ENCODE results near the gene FHAD1. TPM values are rescaled to one million over a fixed set of nuclear protein-coding genes. Genes with fewer than 3 reads are reported as not detected.
A peak's percentile ranks its signal among the peaks of the same experiment; 100 is the strongest.

FHAD1 gene
- total RNA-seq, 2 experiments from 2014 or later = not detected

GRCh38 chr1:15412175-15412800, 165.3 kb downstream of the FHAD1 start:
- DNase-seq (peak in 7 of 14 experiments; percentile 17 to 80 (median 57)), ATAC-seq (ENCODE audit: poor library complexity) (peak; percentile 11)
- H3K27me3 ChIP-seq (ENCODE audit: control insufficient read depth in 1 of 2, insufficient read depth in 2 of 2, low read length in 2 of 2) = no peaks in the 10 kb centered on the region
- peaks cover 11% of the 10 kb centered on the region for H3K36me3 ChIP-seq (ENCODE audit: insufficient read depth, low read length)
- peaks cover 8% of the 10 kb centered on the region for H3K36me3 Mint-ChIP-seq (ENCODE audit: low read depth)
- ChIA-PET CTCF (interaction anchor here (1.5 to 1.9 kb wide), 2 partner anchors 19 to 89 kb away, joined by 5 to 9 read pairs; no protein-coding TSS in a partner anchor), POLR2A (interaction anchor here (1.2 kb wide), 1 partner anchor 82 kb away, joined by 3 read pairs; no protein-coding TSS in a partner anchor)
- H3K4me3 ChIP-seq (ENCODE audit: low read length) = peak overlapping the region; percentile 94
- H3K9me3 Mint-ChIP-seq = no peaks in the 10 kb centered on the region
- peak overlapping the region; percentile 85 for H3K27ac Mint-ChIP-seq
- H3K4me3 Mint-ChIP-seq = peak overlapping the region; percentile 97
- peaks cover 79% of the 10 kb centered on the region for H3K4me1 ChIP-seq (ENCODE audit: insufficient read depth, low read length)
- no peaks in the 10 kb centered on the region for H3K9me3 ChIP-seq (ENCODE audit: control insufficient read depth in 1 of 2, insufficient read depth in 1 of 2, low read length in 2 of 2)
- peak overlapping the region in 1 of 2 donors; percentile 60 for H3K27ac ChIP-seq (ENCODE audit: low read depth in 1 of 2, low read length in 2 of 2)
- intact Hi-C loops (cut with DNase I, micrococcal nuclease) = loop anchor here in 1 of 2 experiments (10.0 kb wide), 1 partner anchor 1643 kb away; the partner anchor contains the start of gene SDHB
- TF ChIP-seq CTCF (IDR thresholded peaks at IDR 0.05) = no peak
- peaks cover 61% of the 10 kb centered on the region for H3K4me1 Mint-ChIP-seq (ENCODE audit: low read depth)
- H3K27me3 Mint-ChIP-seq = no peaks in the 10 kb centered on the region

- intact Hi-C loops (cut with DNase I, micrococcal nuclease) = loop anchor here in 1 of 2 experiments (10.0 kb wide), 1 partner anchor 1642 kb away; the partner anchor contains the start of gene SDHB
- Mint-ChIP-seq H3K4me3 (peak overlapping the region; percentile 97), H3K27ac (peak overlapping the region; percentile 85), H3K36me3 (ENCODE audit: low read depth) (peaks cover 8% of the 10 kb centered on the region), H3K4me1 (ENCODE audit: low read depth) (peaks cover 66% of the 10 kb centered on the region), H3K27me3 (no peaks in the 10 kb centered on the region), H3K9me3 (no peaks in the 10 kb centered on the region)
- CTCF ChIA-PET = interaction anchor here (1.5 kb wide), 1 partner anchor 18 kb away, joined by 5 read pairs; no protein-coding TSS in a partner anchor
- Histone ChIP-seq H3K9me3 (ENCODE audit: control insufficient read depth in 1 of 2, insufficient read depth in 1 of 2, low read length in 2 of 2) (no peaks in the 10 kb centered on the region), H3K27ac (ENCODE audit: low read depth in 1 of 2, low read length in 2 of 2) (peak overlapping the region in 1 of 2 donors; percentile 48), H3K36me3 (ENCODE audit: insufficient read depth, low read length) (peaks cover 11% of the 10 kb centered on the region), H3K4me3 (ENCODE audit: low read length) (peak overlapping the region; percentile 94), H3K27me3 (ENCODE audit: control insufficient read depth in 1 of 2, insufficient read depth in 2 of 2, low read length in 2 of 2) (no peaks in the 10 kb centered on the region), H3K4me1 (ENCODE audit: insufficient read depth, low read length) (peaks cover 84% of the 10 kb centered on the region)
- no peak for DNase-seq
- no peak for ATAC-seq (ENCODE audit: poor library complexity)
- no peak for TF ChIP-seq CTCF (IDR thresholded peaks at IDR 0.05)
- POLR2A ChIA-PET = interaction anchor here (1.2 kb wide), 1 partner anchor 82 kb away, joined by 3 read pairs; no protein-coding TSS in a partner anchor
These were observed 165.8 kb downstream of the FHAD1 start for GRCh38 chr1:15412843-15413242.

GRCh38 chr1:15413563-15414444, 166.8 kb downstream of the FHAD1 start:
- no peak for TF ChIP-seq CTCF (IDR thresholded peaks at IDR 0.05)
- Mint-ChIP-seq H3K4me3 (peak overlapping the region; percentile 79), H3K36me3 (ENCODE audit: low read depth) (peaks cover 8% of the 10 kb centered on the region), H3K27ac (no peak overlapping the region), H3K27me3 (no peaks in the 10 kb centered on the region), H3K9me3 (no peaks in the 10 kb centered on the region), H3K4me1 (ENCODE audit: low read depth) (peaks cover 70% of the 10 kb centered on the region)
- ATAC-seq (ENCODE audit: poor library complexity) (no peak), DNase-seq (no peak)
- Histone ChIP-seq H3K27ac (ENCODE audit: low read depth in 1 of 2, low read length in 2 of 2) (no peak overlapping the region), H3K27me3 (ENCODE audit: control insufficient read depth in 1 of 2, insufficient read depth in 2 of 2, low read length in 2 of 2) (no peaks in the 10 kb centered on the region), H3K36me3 (ENCODE audit: insufficient read depth, low read length) (peaks cover 14% of the 10 kb centered on the region), H3K4me1 (ENCODE audit: insufficient read depth, low read length) (peaks cover 88% of the 10 kb centered on the region), H3K4me3 (ENCODE audit: low read length) (no peak overlapping the region), H3K9me3 (ENCODE audit: control insufficient read depth in 1 of 2, insufficient read depth in 1 of 2, low read length in 2 of 2) (no peaks in the 10 kb centered on the region)
- POLR2A ChIA-PET = no interaction called here
- intact Hi-C loops (cut with DNase I, micrococcal nuclease) = loop anchor here in 1 of 2 experiments (10.0 kb wide), 1 partner anchor 1641 kb away; the partner anchor contains the start of gene SDHB
- CTCF ChIA-PET = interaction anchor here (3.4 kb wide), 1 partner anchor 18 kb away, joined by 11 read pairs; no protein-coding TSS in a partner anchor

Measured in CD4-positive, alpha-beta T cell (primary cell).